Islet precursor cell (in vitro differentiated cells): Measurements from ENCODE around the gene DNPEP.

Experiments used
- DNase-seq: peaks from one replicate; pipeline ENCODE4 v3.0.0-alpha.2; 2018

DNPEP gene

GRCh38 chr2:219356834-219357233 lies 30.9 kb downstream of the DNPEP start:
- DNase-seq, result no peak

GRCh38 chr2:219354582-219354981 lies 33.1 kb downstream of the DNPEP start:
- DNase-seq, result no peak

- DNase-seq, result no peak
Measured at GRCh38 chr2:219353129-219353528, 34.6 kb downstream of the DNPEP start.

GRCh38 chr2:219352448-219353023 lies 35.2 kb downstream of the DNPEP start:
- peak; percentile 77 for DNase-seq

- peak; percentile 64 for DNase-seq
Measured at GRCh38 chr2:219350710-219351221, 36.9 kb downstream of the DNPEP start.

- DNase-seq, result no peak
Measured at GRCh38 chr2:219350215-219350614, 37.5 kb downstream of the DNPEP start.

GRCh38 chr2:219344751-219345430 lies 42.8 kb downstream of the DNPEP start:
- no peak for DNase-seq

- DNase-seq, result no peak
Measured at GRCh38 chr2:219335373-219335786, 52.3 kb downstream of the DNPEP start.

GRCh38 chr2:219334076-219334475 lies 53.6 kb downstream of the DNPEP start:
- no peak for DNase-seq

GRCh38 chr2:219332542-219332941 lies 55.2 kb downstream of the DNPEP start, which contains the start of gene RESP18:
Gene RESP18 (minus strand): TSS chr2:219332744.
- DNase-seq, result no peak

GRCh38 chr2:219331560-219332213 lies 56.0 kb downstream of the DNPEP start:
- peak; percentile 83 for DNase-seq

- DNase-seq, result no peak
Measured at GRCh38 chr2:219327719-219328118, 60.0 kb downstream of the DNPEP start.

- no peak for DNase-seq
Measured at GRCh38 chr2:219325657-219326315, 61.9 kb downstream of the DNPEP start.

GRCh38 chr2:219325136-219325535 lies 62.6 kb downstream of the DNPEP start:
- no peak for DNase-seq

- DNase-seq, result no peak
Measured at GRCh38 chr2:219323434-219323833, 64.3 kb downstream of the DNPEP start.
